Measurements from ENCODE around the gene QSOX2.

DNA sequence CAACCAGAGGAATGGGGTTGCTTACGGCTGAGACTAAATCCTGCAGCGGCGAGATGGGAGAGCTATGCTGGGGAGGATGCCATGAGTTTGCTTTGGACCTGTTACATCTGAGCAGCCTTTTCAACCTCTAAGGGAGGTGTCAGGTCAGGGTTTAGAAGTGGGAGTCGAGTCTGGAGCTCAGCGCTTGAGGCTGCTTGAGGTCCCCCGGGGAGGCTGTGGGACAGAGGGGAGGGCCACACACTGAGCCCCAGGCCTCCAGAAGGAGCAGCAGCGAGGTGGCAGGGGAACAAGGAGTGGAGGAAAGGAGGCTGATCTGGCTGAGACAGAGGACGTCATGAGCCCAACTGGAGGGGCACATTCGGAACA lies 1.9 kb upstream of the QSOX2 start:
- TF ChIP-seq, protein P1, sequence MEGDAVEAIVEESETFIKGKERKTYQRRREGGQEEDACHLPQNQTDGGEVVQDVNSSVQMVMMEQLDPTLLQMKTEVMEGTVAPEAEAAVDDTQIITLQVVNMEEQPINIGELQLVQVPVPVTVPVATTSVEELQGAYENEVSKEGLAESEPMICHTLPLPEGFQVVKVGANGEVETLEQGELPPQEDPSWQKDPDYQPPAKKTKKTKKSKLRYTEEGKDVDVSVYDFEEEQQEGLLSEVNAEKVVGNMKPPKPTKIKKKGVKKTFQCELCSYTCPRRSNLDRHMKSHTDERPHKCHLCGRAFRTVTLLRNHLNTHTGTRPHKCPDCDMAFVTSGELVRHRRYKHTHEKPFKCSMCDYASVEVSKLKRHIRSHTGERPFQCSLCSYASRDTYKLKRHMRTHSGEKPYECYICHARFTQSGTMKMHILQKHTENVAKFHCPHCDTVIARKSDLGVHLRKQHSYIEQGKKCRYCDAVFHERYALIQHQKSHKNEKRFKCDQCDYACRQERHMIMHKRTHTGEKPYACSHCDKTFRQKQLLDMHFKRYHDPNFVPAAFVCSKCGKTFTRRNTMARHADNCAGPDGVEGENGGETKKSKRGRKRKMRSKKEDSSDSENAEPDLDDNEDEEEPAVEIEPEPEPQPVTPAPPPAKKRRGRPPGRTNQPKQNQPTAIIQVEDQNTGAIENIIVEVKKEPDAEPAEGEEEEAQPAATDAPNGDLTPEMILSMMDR (conservative IDR thresholded peaks at IDR 0.05): no peak
- no peak for TF ChIP-seq EZH2 (IDR thresholded peaks at IDR 0.05; ENCODE audit: low read depth)
